Duodenal mucosa (tissue), 2 donors: ENCODE results near the gene PCDHA8.
"Not testable (repeated sequence)": the region's sequence is repeated elsewhere in the genome, so short reads cannot be mapped to it uniquely, and the experiment has no call there.

ENCODE experiments used
- H3K27ac ChIP-seq: one replicate; pipeline ENCODE4 v1.7.0; 2013; ENCODE audit warnings: low read depth, low read length
- H3K27me3 ChIP-seq, 2 donors: one replicate each; pipeline ENCODE4 v1.7.0; 2013; ENCODE audit warnings: low read length in 2 of 2, control low read depth in 1 of 2; ENCODE audit not compliant: insufficient read depth in 2 of 2, control insufficient read depth in 1 of 2
- H3K36me3 ChIP-seq, 2 donors: one replicate each; pipeline ENCODE4 v1.7.0; 2013; ENCODE audit warnings: low read length in 2 of 2, control low read depth in 1 of 2; ENCODE audit not compliant: insufficient read depth in 2 of 2, control insufficient read depth in 1 of 2
- H3K4me1 ChIP-seq, 2 donors: one replicate each; pipeline ENCODE4 v1.7.0; 2013; ENCODE audit warnings: low read length in 2 of 2, control low read depth in 1 of 2; ENCODE audit not compliant: insufficient read depth in 2 of 2, control insufficient read depth in 1 of 2
- H3K4me3 ChIP-seq, 2 donors: one replicate each; pipeline ENCODE4 v1.7.0; 2013; ENCODE audit warnings: low read length in 2 of 2, low read depth in 1 of 2
- H3K9ac ChIP-seq, 2 donors: one replicate each; pipeline ENCODE4 v1.7.0; 2013; ENCODE audit warnings: low read length in 2 of 2, low read depth in 1 of 2
- H3K9me3 ChIP-seq, 2 donors: one replicate each; pipeline ENCODE4 v1.7.0; 2013; ENCODE audit warnings: low read length in 2 of 2, control low read depth in 1 of 2; ENCODE audit not compliant: control insufficient read depth in 1 of 2

The PCDHA8 gene

GRCh38 chr5:140829511-140830501, 11.2 kb upstream of the PCDHA8 start:
- not testable (repeated sequence) for H3K27me3 ChIP-seq

GRCh38 chr5:140833993-140834392, 7.0 kb upstream of the PCDHA8 start, which contains the start of gene PCDHA7:
TSS of gene PCDHA7 (plus strand) at chr5:140834269. CDS start at chr5:140834384, 115 bp downstream.
- Histone ChIP-seq H3K27me3 (no peaks in the 10 kb centered on the region), H3K36me3 (no peaks in the 10 kb centered on the region), H3K4me1 (no peaks in the 10 kb centered on the region), H3K4me3 (peak within 1 kb of the TSS; percentile 2 to 29), H3K27ac (no peak within 1 kb of the TSS), H3K9me3 (peaks cover 20 to 23% of the 10 kb centered on the region in 2 donors), H3K9ac (no peak within 1 kb of the TSS)

More at GRCh38 chr5:140829511-140830501, 11.2 kb upstream of the PCDHA8 start:
- not testable (repeated sequence) for H3K9ac ChIP-seq, H3K27ac ChIP-seq, H3K4me3 ChIP-seq, H3K4me1 ChIP-seq, H3K36me3 ChIP-seq
- peaks cover 16 to 23% of the 10 kb centered on the region in 2 donors for H3K9me3 ChIP-seq

- not testable (repeated sequence) for H3K9ac ChIP-seq, H3K27me3 ChIP-seq, H3K36me3 ChIP-seq, H3K4me1 ChIP-seq, H3K27ac ChIP-seq
- Histone ChIP-seq H3K9me3 (peaks cover 20 to 23% of the 10 kb centered on the region in 2 donors), H3K4me3 (peak overlapping the region; percentile 2 to 29)
Observed at GRCh38 chr5:140834439-140835008, 6.5 kb upstream of the PCDHA8 start.

DNA sequence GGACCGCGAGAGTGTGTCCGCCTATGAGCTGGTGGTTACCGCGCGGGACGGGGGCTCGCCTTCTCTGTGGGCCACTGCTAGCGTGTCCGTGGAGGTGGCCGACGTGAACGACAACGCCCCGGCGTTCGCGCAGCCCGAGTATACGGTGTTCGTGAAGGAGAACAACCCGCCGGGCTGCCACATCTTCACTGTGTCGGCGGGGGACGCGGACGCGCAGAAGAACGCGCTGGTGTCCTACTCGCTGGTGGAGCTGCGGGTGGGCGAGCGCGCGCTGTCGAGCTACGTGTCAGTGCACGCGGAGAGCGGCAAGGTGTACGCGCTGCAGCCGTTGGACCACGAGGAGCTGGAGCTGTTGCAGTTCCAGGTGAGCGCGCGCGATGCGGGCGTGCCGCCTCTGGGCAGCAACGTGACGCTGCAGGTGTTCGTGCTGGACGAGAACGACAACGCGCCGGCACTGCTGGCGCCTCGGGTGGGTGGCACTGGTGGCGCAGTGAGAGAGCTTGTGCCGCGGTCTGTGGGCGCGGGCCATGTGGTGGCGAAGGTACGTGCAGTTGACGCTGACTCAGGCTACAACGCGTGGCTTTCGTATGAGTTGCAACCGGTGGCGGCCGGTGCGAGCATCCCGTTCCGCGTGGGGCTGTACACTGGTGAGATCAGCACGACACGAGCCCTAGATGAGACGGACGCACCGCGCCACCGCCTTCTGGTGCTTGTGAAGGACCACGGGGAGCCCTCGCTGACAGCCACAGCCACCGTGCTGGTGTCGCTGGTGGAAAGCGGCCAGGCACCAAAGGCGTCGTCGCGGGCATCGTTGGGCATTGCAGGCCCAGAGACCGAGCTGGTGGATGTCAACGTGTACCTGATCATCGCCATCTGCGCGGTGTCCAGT, 5.1 kb upstream of the PCDHA8 start:
- Histone ChIP-seq H3K36me3 (no peaks in the 10 kb centered on the region), H3K9me3 (peaks cover 19 to 21% of the 10 kb centered on the region in 2 donors), H3K4me3 (no peak overlapping the region), H3K9ac (no peak overlapping the region), H3K4me1 (no peaks in the 10 kb centered on the region), H3K27ac (no peak overlapping the region), H3K27me3 (no peaks in the 10 kb centered on the region)

GRCh38 chr5:140842798-140843733, 2.1 kb downstream of the PCDHA8 start:
- Histone ChIP-seq H3K9ac (no peak overlapping the region), H3K4me3 (no peak overlapping the region), H3K36me3 (no peaks in the 10 kb centered on the region), H3K27me3 (no peaks in the 10 kb centered on the region), H3K4me1 (no peaks in the 10 kb centered on the region), H3K9me3 (peaks cover 4 to 17% of the 10 kb centered on the region in 2 donors), H3K27ac (no peak overlapping the region)

DNA sequence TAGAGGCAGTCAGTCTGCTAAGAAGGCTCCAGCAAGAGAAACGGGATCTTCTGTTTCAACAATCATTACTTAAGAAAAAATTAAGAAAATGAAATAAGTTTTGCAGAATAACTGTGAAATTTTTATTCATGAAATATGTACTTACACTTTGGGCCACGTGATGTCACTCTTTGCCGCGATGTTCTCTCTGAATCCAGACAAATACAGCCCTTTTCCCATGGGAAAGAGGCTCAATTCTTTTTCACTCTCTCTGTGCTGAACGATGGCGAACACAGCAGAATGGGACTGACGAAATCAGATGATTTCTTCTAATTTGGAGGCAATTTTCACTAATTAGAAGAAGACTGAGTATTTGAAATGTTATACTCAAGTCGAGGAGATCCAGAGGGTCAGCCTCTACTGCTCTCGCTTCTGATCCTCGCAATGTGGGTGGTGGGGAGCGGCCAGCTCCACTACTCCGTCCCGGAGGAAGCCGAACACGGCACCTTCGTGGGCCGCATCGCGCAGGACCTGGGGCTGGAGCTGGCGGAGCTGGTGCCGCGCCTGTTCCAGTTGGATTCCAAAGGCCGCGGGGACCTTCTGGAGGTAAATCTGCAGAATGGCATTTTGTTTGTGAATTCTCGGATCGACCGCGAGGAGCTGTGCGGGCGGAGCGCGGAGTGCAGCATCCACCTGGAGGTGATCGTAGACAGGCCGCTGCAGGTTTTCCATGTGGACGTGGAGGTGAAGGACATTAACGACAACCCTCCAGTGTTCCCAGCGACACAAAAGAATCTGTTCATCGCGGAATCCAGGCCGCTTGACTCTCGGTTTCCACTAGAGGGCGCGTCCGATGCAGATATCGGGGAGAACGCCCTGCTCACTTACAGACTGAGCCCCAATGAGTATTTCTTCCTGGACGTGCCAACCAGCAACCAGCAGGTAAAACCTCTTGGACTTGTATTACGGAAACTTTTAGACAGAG, 7.4 kb downstream of the PCDHA8 start, which contains the start of gene PCDHA9:
Gene PCDHA9 (plus strand): TSS at position 244 of the 964 bp plus-strand sequence. CDS start 114 bp downstream, at position 358.
- H3K4me1 ChIP-seq, H3K27ac ChIP-seq, H3K4me3 ChIP-seq, H3K36me3 ChIP-seq, H3K9ac ChIP-seq, H3K27me3 ChIP-seq: not testable (repeated sequence)
- peaks cover 0 to 14% of the 10 kb centered on the region in 2 donors for H3K9me3 ChIP-seq

GRCh38 chr5:140849831-140850634, 9.0 kb downstream of the PCDHA8 start:
- peaks cover 0 to 14% of the 10 kb centered on the region in 2 donors for H3K9me3 ChIP-seq
- not testable (repeated sequence) for H3K9ac ChIP-seq, H3K36me3 ChIP-seq, H3K4me1 ChIP-seq, H3K27ac ChIP-seq, H3K4me3 ChIP-seq, H3K27me3 ChIP-seq
